IPS-18c (cell line): ENCODE data around the gene SHTN1.

Source experiments
- H3K4me3 ChIP-seq: 2 replicates; pipeline ENCODE4 v1.7.0; 2013; ENCODE audit warnings: low read depth, mild to moderate bottlenecking, low read length, moderate library complexity; ENCODE audit not compliant: insufficient read depth
- H3K9me3 ChIP-seq: one replicate; pipeline ENCODE4 v1.6.1; 2013; ENCODE audit warnings: mild to moderate bottlenecking, low read length, moderate library complexity; ENCODE audit not compliant: control insufficient read depth, insufficient read depth

Gene SHTN1

GRCh38 chr10:116833986-116834985, 170.7 kb downstream of the SHTN1 start:
- H3K9me3 ChIP-seq = no peaks in the 10 kb centered on the region
- no peak overlapping the region for H3K4me3 ChIP-seq

- H3K9me3 ChIP-seq = no peaks in the 10 kb centered on the region
- H3K4me3 ChIP-seq = no peak overlapping the region
Measured at GRCh38 chr10:116831790-116832189, 173.2 kb downstream of the SHTN1 start.
